ENCODE data around the gene C1QTNF9B. TPM values are rescaled to one million over a fixed set of nuclear protein-coding genes. Genes with fewer than 3 reads are reported as not detected.

Gene C1QTNF9B
- total RNA-seq, 1 donor from 2014 or later, result not detected

DNA sequence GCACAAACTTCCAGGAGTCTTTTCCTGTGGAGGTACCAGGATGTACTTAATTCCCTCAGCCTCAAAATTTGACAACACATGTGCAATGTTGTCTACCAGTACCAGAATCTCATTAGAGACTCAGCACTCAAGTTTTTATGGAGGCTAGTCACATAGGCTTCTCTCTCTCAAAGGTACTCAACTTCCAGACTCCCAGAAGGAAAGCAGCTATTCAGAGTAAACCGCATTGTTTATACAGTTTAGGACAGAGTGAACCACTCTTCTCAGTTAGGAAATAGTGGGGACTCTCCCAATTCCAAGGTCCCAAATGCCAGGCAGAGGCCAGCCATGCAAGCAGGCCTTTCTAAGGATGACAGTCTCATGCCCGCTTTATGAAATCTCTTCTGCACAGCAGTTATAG, 8.5 kb upstream of the C1QTNF9B start:
- peaks cover 10% of the 10 kb centered on the region for H3K4me1 Mint-ChIP-seq (ENCODE audit: unreplicated experiment)
- H3K36me3 Mint-ChIP-seq (ENCODE audit: low read depth, unreplicated experiment), result peaks cover 4% of the 10 kb centered on the region
- DNase-seq (ENCODE audit: low spot score), result no peak
- no peak for TF ChIP-seq CTCF (IDR thresholded peaks at IDR 0.05; ENCODE audit: unreplicated experiment)
- no peak overlapping the region for H3K27ac Mint-ChIP-seq (ENCODE audit: unreplicated experiment)
- peaks cover 2% of the 10 kb centered on the region for H3K27me3 Mint-ChIP-seq (ENCODE audit: unreplicated experiment)
- H3K4me3 Mint-ChIP-seq (ENCODE audit: unreplicated experiment), result no peak overlapping the region
- no peaks in the 10 kb centered on the region for H3K9me3 Mint-ChIP-seq (ENCODE audit: unreplicated experiment)

DNA sequence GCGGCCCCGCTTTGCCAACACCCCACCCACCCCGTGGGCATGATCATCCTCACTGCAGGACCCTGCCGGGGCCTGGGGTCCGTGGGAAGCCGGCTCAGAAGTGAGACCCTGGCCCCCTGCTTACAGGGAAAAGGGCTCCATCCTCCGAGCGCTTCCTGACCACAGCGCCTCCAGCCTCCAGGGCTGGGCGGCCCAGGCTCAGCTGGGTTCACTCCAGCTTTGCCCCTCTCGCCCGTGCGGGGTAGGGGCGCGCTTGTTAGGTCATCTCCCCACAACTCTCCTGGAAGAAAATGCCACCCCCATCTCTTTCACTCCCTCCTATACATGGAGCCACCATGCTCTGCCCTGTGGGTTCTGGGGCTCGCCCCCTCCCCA, 6.6 kb upstream of the C1QTNF9B start:
- H3K4me1 Mint-ChIP-seq (ENCODE audit: unreplicated experiment), result peaks cover 12% of the 10 kb centered on the region
- TF ChIP-seq CTCF (IDR thresholded peaks at IDR 0.05; ENCODE audit: unreplicated experiment), result no peak
- H3K4me3 Mint-ChIP-seq (ENCODE audit: unreplicated experiment), result no peak overlapping the region
- H3K27ac Mint-ChIP-seq (ENCODE audit: unreplicated experiment), result no peak overlapping the region
- peaks cover 5% of the 10 kb centered on the region for H3K27me3 Mint-ChIP-seq (ENCODE audit: unreplicated experiment)
- H3K9me3 Mint-ChIP-seq (ENCODE audit: unreplicated experiment), result no peaks in the 10 kb centered on the region
- peak; percentile 34 for DNase-seq (ENCODE audit: low spot score)
- H3K36me3 Mint-ChIP-seq (ENCODE audit: low read depth, unreplicated experiment), result peaks cover 4% of the 10 kb centered on the region

GRCh38 chr13:23902975-23903905, 5.9 kb upstream of the C1QTNF9B start:
- DNase-seq (ENCODE audit: low spot score), result peak; percentile 38
- H3K27me3 Mint-ChIP-seq (ENCODE audit: unreplicated experiment), result peaks cover 5% of the 10 kb centered on the region
- no peak overlapping the region for H3K4me3 Mint-ChIP-seq (ENCODE audit: unreplicated experiment)
- H3K36me3 Mint-ChIP-seq (ENCODE audit: low read depth, unreplicated experiment), result peaks cover 4% of the 10 kb centered on the region
- no peaks in the 10 kb centered on the region for H3K9me3 Mint-ChIP-seq (ENCODE audit: unreplicated experiment)
- H3K27ac Mint-ChIP-seq (ENCODE audit: unreplicated experiment), result no peak overlapping the region
- TF ChIP-seq CTCF (IDR thresholded peaks at IDR 0.05; ENCODE audit: unreplicated experiment), result no peak
- H3K4me1 Mint-ChIP-seq (ENCODE audit: unreplicated experiment), result peaks cover 12% of the 10 kb centered on the region

DNA sequence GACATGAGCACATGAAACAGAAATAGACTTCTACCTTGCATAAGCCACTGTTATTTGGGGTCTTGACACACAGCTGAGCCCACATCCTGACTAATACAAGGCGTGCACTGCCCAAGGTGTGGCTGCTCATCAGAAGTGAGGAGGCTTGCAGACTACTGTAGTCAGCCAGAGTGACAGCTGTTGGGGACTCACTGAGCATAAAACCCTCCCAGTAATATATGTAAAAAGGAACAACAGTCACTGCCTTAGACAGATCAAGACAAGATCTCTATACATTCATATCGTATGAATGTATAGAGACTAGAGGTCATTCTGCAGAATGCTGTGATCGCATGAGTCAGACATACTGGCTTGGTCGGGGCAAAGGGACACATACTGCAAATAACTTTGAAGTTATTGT, 4.1 kb upstream of the C1QTNF9B start:
- H3K9me3 Mint-ChIP-seq (ENCODE audit: unreplicated experiment), result no peaks in the 10 kb centered on the region

More for the DNA sequence above, 4.1 kb upstream of the C1QTNF9B start:
- no peak overlapping the region for H3K4me3 Mint-ChIP-seq (ENCODE audit: unreplicated experiment)
- H3K27me3 Mint-ChIP-seq (ENCODE audit: unreplicated experiment), result peaks cover 5% of the 10 kb centered on the region
- peaks cover 12% of the 10 kb centered on the region for H3K4me1 Mint-ChIP-seq (ENCODE audit: unreplicated experiment)
- no peak for TF ChIP-seq CTCF (IDR thresholded peaks at IDR 0.05; ENCODE audit: unreplicated experiment)
- H3K36me3 Mint-ChIP-seq (ENCODE audit: low read depth, unreplicated experiment), result peaks cover 4% of the 10 kb centered on the region
- no peak overlapping the region for H3K27ac Mint-ChIP-seq (ENCODE audit: unreplicated experiment)
- no peak for DNase-seq (ENCODE audit: low spot score)

Data from endothelial cell (in vitro differentiated cells).